GM12891 (cell line): ENCODE results near the gene ZBTB20.

Experiments used
- PAX5 ChIP-seq: IDR thresholded peaks from 2 replicates; pipeline ENCODE4 v1.6.1; 2011; ENCODE audit warnings: low read length, moderate library complexity, mild to moderate bottlenecking; ENCODE audit not compliant: insufficient read depth, severe bottlenecking
- POLR2A ChIP-seq: IDR thresholded peaks from 2 replicates; pipeline ENCODE4 v1.6.1; 2011; ENCODE audit warnings: low read depth, low read length, control low read depth
- POLR2AphosphoS5 ChIP-seq: IDR thresholded peaks from 2 replicates; pipeline ENCODE4 v1.6.1; 2011; ENCODE audit warnings: low read depth, low read length, control low read depth
- POU2F2 ChIP-seq: IDR thresholded peaks from 2 replicates; pipeline ENCODE4 v1.6.1; 2011; ENCODE audit warnings: low read depth, mild to moderate bottlenecking, control low read depth, low read length, moderate library complexity
- TAF1 ChIP-seq: IDR thresholded peaks from 2 replicates; pipeline ENCODE4 v1.6.1; 2011; ENCODE audit warnings: low read depth, low read length, control low read depth

DNA sequence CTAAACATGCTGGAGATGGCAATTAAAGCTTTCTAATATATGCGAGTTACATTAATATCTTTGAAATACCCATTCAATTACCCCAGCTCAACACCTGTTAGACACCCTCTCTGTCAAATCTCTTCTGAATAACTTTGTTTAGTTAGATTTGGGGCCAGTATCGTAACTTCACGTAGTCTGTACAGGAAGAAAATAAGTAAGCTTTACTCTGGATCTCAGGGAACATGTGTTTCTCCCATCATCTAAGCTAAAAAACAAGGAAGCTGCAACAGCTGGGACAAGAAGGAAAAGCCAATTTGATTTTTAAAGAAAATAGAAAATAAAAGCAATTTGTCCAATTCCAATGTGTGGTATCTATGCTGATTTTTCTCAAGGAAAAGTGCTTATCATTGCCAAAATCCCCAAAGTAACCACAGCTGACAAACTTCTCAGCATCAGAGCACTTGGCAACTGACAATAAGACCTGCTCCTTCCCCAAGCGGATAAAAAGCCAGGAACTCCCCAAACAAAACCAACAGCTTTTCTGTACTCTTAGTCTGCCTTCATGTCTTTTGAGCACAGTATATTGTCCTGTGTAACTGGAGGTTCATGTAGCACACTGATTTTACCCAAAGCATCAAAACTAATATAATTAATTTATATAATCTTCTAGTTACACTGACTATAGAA is 279.1 kb downstream of the ZBTB20 start:
- TF ChIP-seq POLR2A (no peak), POLR2AphosphoS5 (no peak), TAF1 (no peak), PAX5 (no peak), POU2F2 (no peak)
